Gastroesophageal sphincter (tissue), 3 donors: ENCODE measurements around the gene INPP4B.

Source experiments
- EP300 ChIP-seq: sonication (generic); formaldehyde crosslinking; IDR thresholded peaks from one replicate; pipeline ENCODE4 v1.6.1; 2017; ENCODE audit warnings: antibody characterized with exemption, mild to moderate bottlenecking
- POLR2A ChIP-seq, 2 donors: fragments of 450-650 bp; IDR thresholded peaks; one replicate each; pipeline ENCODE4 v1.6.1; 2017; ENCODE audit warnings: antibody characterized with exemption in 2 of 2, mild to moderate bottlenecking in 2 of 2, moderate library complexity in 1 of 2
- POLR2AphosphoS5 ChIP-seq: sonication (generic); formaldehyde crosslinking; IDR thresholded peaks from one replicate; pipeline ENCODE4 v1.6.1; 2017; ENCODE audit warnings: antibody characterized with exemption
- TF ChIP-seq, protein P1 (sequence below), 4 experiments: fragments of 200-600 bp in 2 of 4; fragments of 450-650 bp in 2 of 4; sonication (generic) in 1 of 4; IDR thresholded peaks; one replicate each; pipeline ENCODE4 v1.5.1; 2017 to 2019; ENCODE audit warnings: antibody characterized with exemption in 4 of 4, mild to moderate bottlenecking in 2 of 4, moderate library complexity in 2 of 4

GRCh38 chr4:142858965-142859364 lies 12.9 kb upstream of the INPP4B start:
- TF ChIP-seq, protein P1, sequence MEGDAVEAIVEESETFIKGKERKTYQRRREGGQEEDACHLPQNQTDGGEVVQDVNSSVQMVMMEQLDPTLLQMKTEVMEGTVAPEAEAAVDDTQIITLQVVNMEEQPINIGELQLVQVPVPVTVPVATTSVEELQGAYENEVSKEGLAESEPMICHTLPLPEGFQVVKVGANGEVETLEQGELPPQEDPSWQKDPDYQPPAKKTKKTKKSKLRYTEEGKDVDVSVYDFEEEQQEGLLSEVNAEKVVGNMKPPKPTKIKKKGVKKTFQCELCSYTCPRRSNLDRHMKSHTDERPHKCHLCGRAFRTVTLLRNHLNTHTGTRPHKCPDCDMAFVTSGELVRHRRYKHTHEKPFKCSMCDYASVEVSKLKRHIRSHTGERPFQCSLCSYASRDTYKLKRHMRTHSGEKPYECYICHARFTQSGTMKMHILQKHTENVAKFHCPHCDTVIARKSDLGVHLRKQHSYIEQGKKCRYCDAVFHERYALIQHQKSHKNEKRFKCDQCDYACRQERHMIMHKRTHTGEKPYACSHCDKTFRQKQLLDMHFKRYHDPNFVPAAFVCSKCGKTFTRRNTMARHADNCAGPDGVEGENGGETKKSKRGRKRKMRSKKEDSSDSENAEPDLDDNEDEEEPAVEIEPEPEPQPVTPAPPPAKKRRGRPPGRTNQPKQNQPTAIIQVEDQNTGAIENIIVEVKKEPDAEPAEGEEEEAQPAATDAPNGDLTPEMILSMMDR (IDR thresholded peaks at IDR 0.05) = no peak
- TF ChIP-seq POLR2A (IDR thresholded peaks at IDR 0.05) = no peak
- no peak for TF ChIP-seq POLR2AphosphoS5
- no peak for TF ChIP-seq EP300
